ENCODE data around the gene RRP1B. TPM values are rescaled to one million over a fixed set of nuclear protein-coding genes. Genes with fewer than 3 reads are reported as not detected.
A peak's percentile ranks its signal among the peaks of the same experiment; 100 is the strongest.

RRP1B gene
- polyA plus RNA-seq, 3 donors: 3.3 to 6.1 (median 4.5) TPM

- H3K9me3 ChIP-seq (replicated peaks in 1 of 2; ENCODE audit: control insufficient read depth in 1 of 2, insufficient read depth in 1 of 2, low read length in 2 of 2): no peaks in the 10 kb centered on the region
- WGBS (ENCODE audit: insufficient coverage): 93% methylated on average over 4 of the region's 12 CpGs
- H2AFZ ChIP-seq (ENCODE audit: insufficient read depth, low read depth, low read length, poor library complexity, severe bottlenecking): no peak overlapping the region
- TF ChIP-seq CTCF (IDR thresholded peaks at IDR 0.05): peak; percentile 32
- no peaks in the 10 kb centered on the region for H3K79me2 ChIP-seq (ENCODE audit: insufficient read depth, low read length)
- H3K27ac Mint-ChIP-seq: peak overlapping the region; percentile 11 to 88 (median 84)
- H3K36me3 ChIP-seq (replicated peaks in 1 of 2; ENCODE audit: control insufficient read depth in 1 of 2, insufficient read depth in 2 of 2, low read length in 2 of 2): no peaks in the 10 kb centered on the region
- H3K9me3 Mint-ChIP-seq: peaks cover 0 to 2% (median 0%) of the 10 kb centered on the region in 7 donors
- intact Hi-C loops (cut with micrococcal nuclease): loop anchor here in 1 of 2 donors (10.0 kb wide), 2 partner anchors 291 to 721 kb away; partner anchors contain the start of gene ERVH48-1
- H3K27me3 Mint-ChIP-seq (ENCODE audit: low read depth in 3 of 3): peaks cover 1 to 4% (median 3%) of the 10 kb centered on the region in 3 donors
- no peaks in the 10 kb centered on the region for H3K27me3 ChIP-seq (ENCODE audit: control insufficient read depth in 2 of 2, insufficient read depth in 2 of 2, low read length in 2 of 2)
- peak overlapping the region in 1 of 2 donors; percentile 46 for H3K4me3 Mint-ChIP-seq
- no peak overlapping the region for H3K9ac ChIP-seq (ENCODE audit: insufficient read depth, low read length, poor library complexity, severe bottlenecking)
- H4K20me1 ChIP-seq (ENCODE audit: insufficient read depth, low read length): no peaks in the 10 kb centered on the region
- no peaks in the 10 kb centered on the region for H3K36me3 Mint-ChIP-seq
- H3K27ac ChIP-seq (ENCODE audit: low read depth in 1 of 2, low read length in 2 of 2): peak overlapping the region in 1 of 2 donors; percentile 32
- no peak overlapping the region for H3K4me3 ChIP-seq (replicated peaks in 1 of 3; ENCODE audit: low read depth in 2 of 3, low read length in 3 of 3)
- H3K4me1 ChIP-seq (ENCODE audit: control insufficient read depth in 1 of 2, insufficient read depth in 2 of 2, low read length in 2 of 2): peaks cover 14 to 18% of the 10 kb centered on the region in 2 donors
- peak; percentile 65 to 81 (median 79) for DNase-seq
- H3K4me2 ChIP-seq (replicated peaks; ENCODE audit: extremely low read depth, low read length, poor library complexity, severe bottlenecking): peak overlapping the region; percentile 33
- H3K4me1 Mint-ChIP-seq: peaks cover 21% of the 10 kb centered on the region
These were observed 14.0 kb upstream of the RRP1B start for GRCh38 chr21:43645136-43645891.

- peak overlapping the region; percentile 70 to 88 (median 84) for H3K27ac Mint-ChIP-seq
- peaks cover 20% of the 10 kb centered on the region for H3K4me1 Mint-ChIP-seq
- peaks cover 14 to 17% of the 10 kb centered on the region in 2 donors for H3K4me1 ChIP-seq (ENCODE audit: control insufficient read depth in 1 of 2, insufficient read depth in 2 of 2, low read length in 2 of 2)
- no peaks in the 10 kb centered on the region for H3K36me3 Mint-ChIP-seq
- H3K27me3 ChIP-seq (ENCODE audit: control insufficient read depth in 2 of 2, insufficient read depth in 2 of 2, low read length in 2 of 2): no peaks in the 10 kb centered on the region
- no peak overlapping the region for H3K4me3 Mint-ChIP-seq
- H3K9me3 Mint-ChIP-seq: peaks cover 0 to 2% (median 0%) of the 10 kb centered on the region in 7 donors
- H3K4me2 ChIP-seq (replicated peaks; ENCODE audit: extremely low read depth, low read length, poor library complexity, severe bottlenecking): peak overlapping the region; percentile 33
- no peak for TF ChIP-seq CTCF (IDR thresholded peaks at IDR 0.05)
- 0% methylated on average over 1 of the region's 4 CpGs for WGBS (ENCODE audit: insufficient coverage)
- no peak overlapping the region for H2AFZ ChIP-seq (ENCODE audit: insufficient read depth, low read depth, low read length, poor library complexity, severe bottlenecking)
- H3K9me3 ChIP-seq (replicated peaks in 1 of 2; ENCODE audit: control insufficient read depth in 1 of 2, insufficient read depth in 1 of 2, low read length in 2 of 2): no peaks in the 10 kb centered on the region
- peak overlapping the region in 1 of 2 donors; percentile 32 for H3K27ac ChIP-seq (ENCODE audit: low read depth in 1 of 2, low read length in 2 of 2)
- H3K79me2 ChIP-seq (ENCODE audit: insufficient read depth, low read length): no peaks in the 10 kb centered on the region
- H3K27me3 Mint-ChIP-seq (ENCODE audit: low read depth in 3 of 3): peaks cover 1 to 4% (median 3%) of the 10 kb centered on the region in 3 donors
- no peaks in the 10 kb centered on the region for H3K36me3 ChIP-seq (replicated peaks in 1 of 2; ENCODE audit: control insufficient read depth in 1 of 2, insufficient read depth in 2 of 2, low read length in 2 of 2)
- no peak overlapping the region for H3K9ac ChIP-seq (ENCODE audit: insufficient read depth, low read length, poor library complexity, severe bottlenecking)
- intact Hi-C loops (cut with micrococcal nuclease): loop anchor here in 1 of 2 donors (10.0 kb wide), 2 partner anchors 291 to 721 kb away; partner anchors contain the start of gene ERVH48-1
- no peak overlapping the region for H3K4me3 ChIP-seq (replicated peaks in 1 of 3; ENCODE audit: low read depth in 2 of 3, low read length in 3 of 3)
- no peaks in the 10 kb centered on the region for H4K20me1 ChIP-seq (ENCODE audit: insufficient read depth, low read length)
- no peak for DNase-seq
These were observed 13.4 kb upstream of the RRP1B start for GRCh38 chr21:43645976-43646375.

All from CD14-positive monocyte (primary cell).